ENCODE measurements around the gene BLOC1S5. TPM values are rescaled to one million over a fixed set of nuclear protein-coding genes. Genes with fewer than 3 reads are reported as not detected.

The BLOC1S5 gene
- total and polyA plus RNA-seq, 2 of the 8 experiments (the other 6 are each of a cell fraction or from before 2014, with no cell fraction given), result 3.4 to 17.2 TPM

DNA sequence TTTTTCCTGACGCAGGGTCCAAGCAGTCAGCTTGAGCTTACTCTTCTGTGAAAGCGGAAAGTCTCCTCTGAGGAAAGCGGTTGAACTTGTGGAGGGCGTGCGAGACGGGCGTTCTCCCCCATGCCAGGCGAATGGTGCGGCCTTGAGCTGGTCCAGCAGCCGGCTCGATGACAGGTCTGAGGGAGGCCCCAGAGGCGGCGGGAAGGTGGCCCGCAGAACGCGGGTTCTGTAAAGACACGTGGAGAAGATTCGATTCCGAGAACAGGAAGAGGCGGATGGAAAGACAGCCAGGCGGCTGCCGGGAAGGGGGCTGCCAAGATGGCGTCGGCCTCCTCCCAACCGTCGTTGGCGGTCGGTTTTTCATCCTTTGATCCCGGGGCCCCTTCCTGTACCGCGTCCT lies 78.0 kb downstream of the BLOC1S5 start:
- no peaks in the 10 kb centered on the region for H3K4me1 ChIP-seq (replicated peaks in 1 of 4; ENCODE audit: control insufficient read depth in 3 of 4, insufficient read depth in 4 of 4, low read length in 3 of 4)
- DNase-seq (ENCODE audit: low read depth in 1 of 2, low spot score in 2 of 2) (no peak), FAIRE-seq (no peak)
- H3K56ac ChIP-seq (replicated peaks; ENCODE audit: insufficient read length, low read depth, low read length), result no peak overlapping the region
- no peak overlapping the region for H3K4me2 ChIP-seq (ENCODE audit: insufficient read depth in 1 of 2, low read depth in 2 of 2, low read length in 2 of 2)
- no peak overlapping the region for H2AFZ ChIP-seq (ENCODE audit: low read length)
- H3K79me2 ChIP-seq (ENCODE audit: control insufficient read depth in 1 of 2, insufficient read depth in 2 of 2, low read length in 2 of 2), result no peaks in the 10 kb centered on the region
- H3K14ac ChIP-seq (ENCODE audit: insufficient read length), result no peak overlapping the region
- H2BK15ac ChIP-seq (ENCODE audit: low read length), result no peak overlapping the region
- H2BK5ac ChIP-seq (ENCODE audit: low read depth, low read length), result no peak overlapping the region
- H3K18ac ChIP-seq (ENCODE audit: extremely low read depth, low read length), result no peak overlapping the region
- WGBS, 2 experiments (ENCODE audit: extremely low coverage in 1 of 2, insufficient coverage in 1 of 2, insufficient read length in 1 of 2, insufficient replicate concordance in 2 of 2, low coverage in 1 of 2, low lambda C conversion rate in 2 of 2, missing lambda C conversion rate in 1 of 2), result 90% methylated on average over 26 of the region's 31 CpGs; no CpG with 5 or more reads in 1 of the 2 experiments
- H3K9me3 ChIP-seq (ENCODE audit: insufficient read depth in 2 of 2, low read depth in 1 of 2, low read length in 1 of 2), result no peaks in the 10 kb centered on the region; a peak in 1 of 4 replicates
- no peak overlapping the region for H4K91ac ChIP-seq (replicated peaks; ENCODE audit: insufficient read length, low read length)
- no peak overlapping the region for H4K8ac ChIP-seq (ENCODE audit: extremely low read depth, insufficient read depth, low read length)
- no peaks in the 10 kb centered on the region for H3K36me3 ChIP-seq (ENCODE audit: control insufficient read depth in 2 of 4, insufficient read depth in 4 of 4, low read length in 3 of 4)
- H3K27me3 ChIP-seq (replicated peaks in 1 of 4; ENCODE audit: control insufficient read depth in 3 of 4, extremely low read depth in 1 of 4, insufficient read depth in 3 of 4, low read length in 3 of 4), result no peaks in the 10 kb centered on the region
- no peaks in the 10 kb centered on the region for H3K79me1 ChIP-seq (ENCODE audit: low read depth, low read length)
- H4K5ac ChIP-seq (ENCODE audit: insufficient read length, low read depth, low read length), result no peak overlapping the region
- no peak overlapping the region for H2BK120ac ChIP-seq (replicated peaks; ENCODE audit: low read depth, low read length)
- H4K20me1 ChIP-seq (replicated peaks in 1 of 2; ENCODE audit: control insufficient read depth in 1 of 2, insufficient read depth in 2 of 2, low read length in 2 of 2), result no peaks in the 10 kb centered on the region
- H2BK20ac ChIP-seq (ENCODE audit: low read length), result no peak overlapping the region
- H3K4ac ChIP-seq (replicated peaks; ENCODE audit: insufficient read length, low read depth, low read length), result no peak overlapping the region
- H2BK12ac ChIP-seq (ENCODE audit: low read depth, low read length), result no peak overlapping the region
- CTCF ChIA-PET (ENCODE audit: partially characterized antibody), result interaction anchor here (0.6 to 1.4 kb wide), 2 partner anchors 20 to 37 kb away, joined by 3 read pairs; no protein-coding TSS in a partner anchor
- H3K27ac ChIP-seq (ENCODE audit: low read depth, low read length), result no peak overlapping the region
- H2AK5ac ChIP-seq (ENCODE audit: low read depth, low read length), result no peak overlapping the region
- H3K4me3 ChIP-seq (ENCODE audit: extremely low read depth in 1 of 4, insufficient read depth in 2 of 4, low read depth in 3 of 4, low read length in 4 of 4), result no peak overlapping the region
- POLR2A ChIA-PET (ENCODE audit: partially characterized antibody), result no interaction called here
- H3K23me2 ChIP-seq (ENCODE audit: low read depth, low read length), result no peaks in the 10 kb centered on the region
- no peak overlapping the region for H3K23ac ChIP-seq (ENCODE audit: insufficient read length)
- no peak overlapping the region for H3K9ac ChIP-seq (replicated peaks in 1 of 4; ENCODE audit: extremely low read depth in 1 of 4, low read depth in 3 of 4, low read length in 3 of 4)
- no peak for TF ChIP-seq EP300 (IDR thresholded peaks at IDR 0.05; ENCODE audit: borderline replicate concordance in 1 of 2, low read depth in 2 of 2, low read length in 2 of 2)
- TF ChIP-seq MAFK (IDR thresholded peaks at IDR 0.05; ENCODE audit: low read depth, low read length), result no peak
- TF ChIP-seq TEAD4 (IDR thresholded peaks at IDR 0.05; ENCODE audit: low read depth, low read length), result no peak
- no peak for TF ChIP-seq POLR2AphosphoS5 (IDR thresholded peaks at IDR 0.05; ENCODE audit: low read depth, low read length)
- TF ChIP-seq PHF8 (conservative IDR thresholded peaks at IDR 0.05; ENCODE audit: low read depth, low read length), result no peak
- no peak for TF ChIP-seq SIRT6 (IDR thresholded peaks at IDR 0.05; ENCODE audit: low read length)
- no peak for TF ChIP-seq SIX5 (IDR thresholded peaks at IDR 0.05; ENCODE audit: low read depth, low read length)
- no peak for TF ChIP-seq KDM5A (IDR thresholded peaks at IDR 0.05; ENCODE audit: low read length)
- TF ChIP-seq EZH2 (IDR thresholded peaks at IDR 0.05; ENCODE audit: low read depth, low read length, severe bottlenecking), result no peak
- TF ChIP-seq FOSL1 (IDR thresholded peaks at IDR 0.05; ENCODE audit: insufficient read depth, low read depth, low read length), result no peak
- TF ChIP-seq TCF12 (IDR thresholded peaks at IDR 0.05; ENCODE audit: low read depth, low read length), result no peak
- TF ChIP-seq TAF1 (IDR thresholded peaks at IDR 0.05; ENCODE audit: low read depth, low read length), result no peak
- TF ChIP-seq BRCA1 (IDR thresholded peaks at IDR 0.05; ENCODE audit: low read depth, low read length), result no peak
- no peak for TF ChIP-seq JUND (IDR thresholded peaks at IDR 0.05; ENCODE audit: low read length)
- no peak for TF ChIP-seq RBBP5 (IDR thresholded peaks at IDR 0.05; ENCODE audit: borderline replicate concordance, low read depth, low read length)
- TF ChIP-seq SIN3A (conservative IDR thresholded peaks at IDR 0.05 in 1 of 2, IDR thresholded peaks at IDR 0.05 in 1 of 2; ENCODE audit: low read depth in 1 of 2, low read length in 2 of 2), result no peak
